SH-SY5Y (cell line): ENCODE results near the gene RTP5.

Experiments
- GATA2 ChIP-seq: IDR thresholded peaks from 2 replicates; pipeline ENCODE4 v1.6.1; 2011; ENCODE audit warnings: mild to moderate bottlenecking, low read depth, low read length
- GATA3 ChIP-seq: IDR thresholded peaks from 2 replicates; pipeline ENCODE4 v1.6.1; 2011; ENCODE audit warnings: low read depth, mild to moderate bottlenecking, low read length, moderate library complexity

DNA sequence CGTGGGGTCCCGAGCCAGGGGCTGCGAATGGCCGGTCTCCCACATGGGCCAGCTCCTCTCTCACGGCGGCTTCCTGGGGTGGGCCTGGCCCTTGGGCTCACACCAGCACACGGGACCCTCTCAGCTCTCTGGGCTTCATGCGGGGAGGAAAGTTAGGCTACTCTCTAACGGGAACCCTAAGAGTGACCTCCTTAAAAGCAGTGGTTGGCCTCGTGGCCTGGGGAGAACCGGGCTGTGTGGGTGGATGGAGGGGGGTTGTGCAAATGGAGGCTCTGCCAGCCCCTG lies 25.8 kb downstream of the RTP5 start:
- TF ChIP-seq GATA3 (no peak), GATA2 (no peak)
